Stimulated activated CD8-positive, alpha-beta memory T cell treated with anti-CD3 and anti-CD28 coated beads, Interleukin-12 subunit alpha, Interleukin-12 subunit beta, amount 100 ng/mL, for 4 hours (primary cell): ENCODE data around the gene UBTF.

Experiments
- DNase-seq: peaks from one replicate; pipeline ENCODE4 v3.0.0-alpha.2; 2020; ENCODE audit warnings: low read depth

UBTF gene

GRCh38 chr17:44170499-44171201, 48.8 kb downstream of the UBTF start, which contains the start of gene ASB16:
TSS of gene ASB16 (plus strand) at chr17:44170704. CDS start at chr17:44170790, 86 bp downstream.
- DNase-seq: no peak

DNA sequence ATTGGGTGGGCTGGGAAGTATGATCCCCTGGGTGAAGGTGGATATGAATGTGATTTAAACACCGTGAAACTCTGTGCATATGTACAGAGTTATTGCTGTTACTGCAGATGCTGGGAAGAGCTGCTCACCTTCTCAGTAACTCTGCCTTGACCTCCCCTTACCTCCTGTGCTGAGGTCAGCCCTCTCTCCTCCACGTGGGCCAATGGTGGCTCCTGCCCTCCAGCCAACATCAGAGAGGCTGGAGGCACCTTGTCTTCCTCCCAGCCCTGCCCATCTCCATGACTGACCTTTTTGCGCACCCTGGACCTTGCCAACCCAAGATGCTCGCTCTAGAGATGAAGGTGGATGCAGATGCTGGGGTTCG, 49.4 kb downstream of the UBTF start:
- no peak for DNase-seq

GRCh38 chr17:44167181-44167861, 52.2 kb downstream of the UBTF start:
- DNase-seq: no peak

GRCh38 chr17:44164476-44164875, 55.0 kb downstream of the UBTF start:
- no peak for DNase-seq

- no peak for DNase-seq
Measured at GRCh38 chr17:44159519-44160210, 59.8 kb downstream of the UBTF start.

GRCh38 chr17:44155488-44155887, 64.0 kb downstream of the UBTF start:
- no peak for DNase-seq
